Cardiac muscle cell (in vitro differentiated cells and primary cell): ENCODE data around the gene SERP2. TPM values are rescaled to one million over a fixed set of nuclear protein-coding genes. Genes with fewer than 3 reads are reported as not detected.

Experiments used
- DNase-seq, 2 donors: peaks; one replicate each; pipeline versions ENCODE4 v3.0.0 to v3.0.0-alpha.2; 2010 to 2017; ENCODE audit warnings: low read depth in 1 of 2, low spot score in 1 of 2
- H3K27ac ChIP-seq: fragments of 200-600 bp; sonication (generic); 2 replicates; pipeline ENCODE4 v1.5.1; 2016
- H3K27me3 ChIP-seq: fragments of 200-600 bp; sonication (generic); 2 replicates; pipeline ENCODE4 v1.6.0; 2016; ENCODE audit warnings: control low read depth
- H3K36me3 ChIP-seq: fragments of 200-600 bp; sonication (generic); 2 replicates; pipeline ENCODE4 v1.5.1; 2016; ENCODE audit warnings: control low read depth
- H3K4me1 ChIP-seq: fragments of 200-600 bp; sonication (generic); 2 replicates; pipeline ENCODE4 v1.8.1; 2017; ENCODE audit warnings: low read depth, mild to moderate bottlenecking, mixed run types
- H3K4me3 ChIP-seq: fragments of 200-600 bp; sonication (generic); 2 replicates; pipeline ENCODE4 v1.5.1; 2016; ENCODE audit warnings: mild to moderate bottlenecking
- H3K9me3 ChIP-seq: fragments of 200-600 bp; sonication (generic); 2 replicates; pipeline ENCODE4 v1.5.1; 2017; ENCODE audit warnings: low read depth, mild to moderate bottlenecking, control low read depth
- CTCF ChIP-seq: IDR thresholded peaks from 2 replicates; pipeline ENCODE4 v1.5.1; 2012; ENCODE audit warnings: low read depth, mild to moderate bottlenecking, low read length
- polyA plus RNA-seq: library from polyadenylated mRNA; unstranded; fragments of >200 nt; fragmentation: Nextera tagmentation; extraction: Ambion mirVana; gene quantifications from 2 replicates; pipeline ENCODE4 v1.2.1, GENCODE V29; 2016
- total RNA-seq: library from RNA; depleted of rRNA; stranded (reverse); fragments of >200 nt; gene quantifications from 2 replicates; pipeline ENCODE4 v1.2.3, GENCODE V29; 2016

The SERP2 gene
- total and polyA plus RNA-seq, 2 experiments from 2014 or later, result 3.5 to 9.0 TPM

DNA sequence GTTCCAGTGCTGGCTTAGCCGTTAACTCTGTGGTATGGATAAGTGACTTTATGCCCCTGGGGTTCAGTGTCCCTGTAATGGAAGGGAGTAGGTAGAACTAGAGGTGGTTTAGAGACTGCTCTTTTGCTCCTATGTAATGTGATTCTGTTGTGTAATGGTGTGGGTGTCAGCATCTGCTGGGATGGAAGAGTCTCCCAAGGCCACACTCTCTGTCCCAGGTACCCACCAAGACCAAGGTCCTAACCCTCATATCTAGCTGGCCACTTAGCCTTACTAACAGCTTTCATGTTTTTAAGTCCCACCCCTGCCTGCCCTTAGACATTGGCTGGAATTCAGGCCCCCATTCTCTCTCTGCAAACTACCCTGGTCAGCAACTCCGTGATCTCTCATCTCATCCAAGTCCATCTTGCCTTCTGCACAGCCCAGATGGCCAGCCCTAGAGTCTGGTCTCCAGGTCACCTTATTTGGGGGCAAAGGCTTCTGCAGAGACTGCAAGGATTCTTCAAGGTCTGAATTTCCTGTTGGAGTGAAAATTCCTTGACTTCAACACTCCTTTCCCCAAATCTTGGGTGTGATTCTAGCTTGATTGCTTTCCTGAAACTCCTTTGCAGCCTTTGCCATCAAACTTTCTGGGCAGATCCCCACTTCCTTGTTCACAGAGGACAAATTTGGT is 48.4 kb downstream of the SERP2 start:
- no peaks in the 10 kb centered on the region for H3K36me3 ChIP-seq
- no peaks in the 10 kb centered on the region for H3K27me3 ChIP-seq
- H3K4me3 ChIP-seq, result no peak overlapping the region
- no peak for TF ChIP-seq CTCF
- peaks cover 6% of the 10 kb centered on the region for H3K4me1 ChIP-seq
- H3K9me3 ChIP-seq, result no peaks in the 10 kb centered on the region
- no peak for DNase-seq
- no peak overlapping the region for H3K27ac ChIP-seq

DNA sequence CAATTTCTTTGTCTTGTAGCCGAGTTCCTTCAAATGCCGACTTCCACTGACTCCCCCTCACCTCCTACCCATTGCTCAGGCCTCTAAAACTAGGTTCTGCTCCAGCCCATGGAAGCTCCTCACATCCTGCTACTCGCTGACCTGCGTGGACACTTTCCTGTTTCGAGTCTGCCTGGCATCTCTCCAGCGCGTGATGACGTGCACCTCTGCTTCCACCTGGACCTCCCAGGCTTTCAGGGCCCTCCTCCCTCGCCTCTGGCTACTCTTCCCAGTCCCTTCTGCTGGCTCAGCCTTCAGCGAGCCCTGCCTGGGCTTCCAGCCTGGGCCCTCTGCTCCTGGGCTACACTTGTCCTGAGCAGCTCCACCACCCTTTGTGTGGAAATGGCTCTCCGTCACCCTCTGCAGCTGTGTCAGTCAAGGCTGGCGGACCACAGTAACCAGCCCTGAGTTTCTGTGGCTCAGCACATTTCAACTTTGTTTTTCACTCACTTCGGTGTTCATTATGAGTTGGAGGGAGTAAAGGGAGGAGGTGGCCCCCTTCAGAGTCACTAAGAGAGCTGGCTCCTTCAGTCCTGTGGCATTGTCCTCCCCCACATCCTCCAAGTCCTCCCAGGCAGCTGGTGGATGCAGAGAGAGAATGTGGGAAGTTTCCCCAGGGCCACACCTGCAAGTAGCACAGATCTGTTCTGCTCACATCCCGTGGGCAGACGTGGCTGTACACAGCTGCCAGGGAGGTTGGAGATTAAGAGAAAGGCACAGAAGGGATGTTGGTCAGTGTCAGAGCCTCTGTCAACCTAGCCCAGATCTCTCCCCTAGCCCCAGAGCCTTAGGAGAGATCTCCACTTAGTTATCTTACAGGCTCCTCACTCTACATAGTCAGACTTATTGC is 49.4 kb downstream of the SERP2 start:
- no peaks in the 10 kb centered on the region for H3K9me3 ChIP-seq
- no peak for DNase-seq
- no peak for TF ChIP-seq CTCF
- H3K27ac ChIP-seq, result no peak overlapping the region
- no peaks in the 10 kb centered on the region for H3K27me3 ChIP-seq
- H3K4me1 ChIP-seq, result no peaks in the 10 kb centered on the region
- no peaks in the 10 kb centered on the region for H3K36me3 ChIP-seq
- no peak overlapping the region for H3K4me3 ChIP-seq

- Histone ChIP-seq H3K4me1 (no peaks in the 10 kb centered on the region), H3K36me3 (no peaks in the 10 kb centered on the region), H3K4me3 (no peak overlapping the region), H3K9me3 (no peaks in the 10 kb centered on the region), H3K27me3 (no peaks in the 10 kb centered on the region), H3K27ac (no peak overlapping the region)
- TF ChIP-seq CTCF, result no peak
- no peak for DNase-seq
These were observed 50.2 kb downstream of the SERP2 start for GRCh38 chr13:44423824-44424223.

DNA sequence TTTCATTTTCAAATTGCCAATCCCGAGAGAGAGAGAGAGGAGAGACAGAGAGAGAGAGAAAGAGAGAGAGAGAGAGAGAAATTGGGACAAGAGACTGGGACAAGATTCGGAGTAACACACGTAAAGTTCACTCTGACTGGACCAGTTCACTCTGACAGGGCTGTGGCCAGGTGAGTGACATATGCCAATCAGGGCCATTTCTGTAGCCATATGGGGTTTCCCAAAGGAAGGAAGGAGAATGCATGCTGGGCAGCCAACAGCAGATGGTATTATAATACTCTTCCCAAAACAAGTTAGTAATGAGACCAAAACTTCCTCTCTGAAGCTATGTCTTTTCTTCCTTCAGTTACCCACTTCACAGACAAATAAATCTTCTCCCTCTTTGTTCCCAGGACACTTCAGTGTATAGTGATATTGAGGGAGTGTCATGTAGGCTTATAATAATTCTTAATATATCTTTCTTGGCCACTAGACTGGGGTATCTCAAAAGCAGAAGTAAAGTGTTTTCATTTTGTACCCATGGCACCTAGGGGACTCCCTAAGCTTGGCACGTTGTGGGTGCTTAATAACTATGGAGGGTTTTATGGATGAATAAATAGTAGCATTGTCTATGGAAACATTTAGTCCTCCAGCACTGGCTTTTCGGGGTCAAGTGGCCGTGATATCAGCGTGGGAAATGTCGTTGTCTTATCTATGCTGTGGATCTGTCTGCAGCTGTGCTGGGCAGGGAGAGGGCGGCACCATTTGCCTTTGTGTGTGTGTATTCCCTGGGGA is 51.6 kb downstream of the SERP2 start:
- TF ChIP-seq CTCF, result no peak
- Histone ChIP-seq H3K36me3 (no peaks in the 10 kb centered on the region), H3K4me3 (no peak overlapping the region), H3K27me3 (no peaks in the 10 kb centered on the region), H3K27ac (no peak overlapping the region), H3K9me3 (no peaks in the 10 kb centered on the region), H3K4me1 (no peaks in the 10 kb centered on the region)
- no peak for DNase-seq

DNA sequence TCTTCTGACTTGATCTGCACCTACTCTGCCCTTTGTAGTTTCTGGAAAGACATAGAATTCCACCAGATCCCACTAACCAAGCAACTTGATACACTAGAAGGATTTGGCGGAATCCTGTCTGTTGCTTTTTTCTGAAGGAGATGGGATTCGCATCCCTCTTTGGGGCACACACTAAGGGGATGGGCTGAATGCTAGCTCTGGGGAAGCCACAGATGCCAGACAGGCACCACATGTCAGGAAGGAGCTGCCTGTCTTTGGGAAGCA is 52.1 kb downstream of the SERP2 start:
- Histone ChIP-seq H3K27me3 (no peaks in the 10 kb centered on the region), H3K4me1 (no peaks in the 10 kb centered on the region), H3K9me3 (no peaks in the 10 kb centered on the region), H3K4me3 (no peak overlapping the region), H3K27ac (no peak overlapping the region), H3K36me3 (no peaks in the 10 kb centered on the region)
- TF ChIP-seq CTCF, result no peak
- no peak for DNase-seq
